Activated CD8-positive, alpha-beta memory T cell treated with anti-CD3 and anti-CD28 coated beads for 1 hour (primary cell): ENCODE data around the gene PTPRT.

Experiments used
- DNase-seq, 2 donors: peaks; one replicate each; pipeline ENCODE4 v3.0.0-alpha.2; 2020; ENCODE audit warnings: low read depth in 1 of 2; ENCODE audit errors: extremely low read depth in 1 of 2

Gene PTPRT

DNA sequence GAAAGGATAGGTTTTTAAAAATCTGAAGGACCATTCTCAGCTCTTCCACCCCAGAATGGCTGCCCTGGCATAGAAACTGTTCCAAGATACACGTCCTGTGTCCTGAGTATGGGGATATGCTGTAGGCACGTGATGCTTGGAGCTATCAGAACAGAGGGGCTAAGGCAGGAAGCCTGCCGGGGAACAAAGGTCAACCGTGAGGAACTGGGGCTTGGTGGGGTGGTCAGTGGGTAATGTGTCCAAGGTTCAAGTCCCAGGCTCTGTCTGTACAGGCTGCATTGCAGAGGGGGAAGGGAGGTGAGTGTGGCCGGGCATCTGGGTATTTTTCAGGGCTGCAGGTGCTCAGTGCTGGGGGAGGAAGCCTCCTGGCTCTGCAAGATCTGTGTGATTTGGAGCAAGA lies 1092.0 kb downstream of the PTPRT start:
- no peak for DNase-seq

DNA sequence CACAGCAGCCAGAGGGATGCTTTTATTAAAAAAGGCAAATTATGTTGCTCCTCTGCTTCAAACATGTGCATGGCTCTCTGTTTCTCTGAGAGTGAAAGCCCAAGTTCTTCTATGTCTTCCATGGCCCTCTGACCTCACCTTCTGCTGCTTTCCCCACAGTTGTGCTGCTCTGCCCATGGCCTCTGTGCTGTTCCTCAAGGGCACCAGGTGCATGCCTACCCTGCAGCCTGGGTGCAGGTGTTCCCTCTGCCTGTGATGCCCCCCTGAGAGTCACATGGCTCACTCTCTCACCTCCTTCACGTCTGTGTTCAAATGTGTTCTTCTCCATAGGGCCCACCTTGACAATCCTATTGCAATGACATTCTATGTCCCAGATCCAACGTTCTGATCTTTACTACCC lies 1094.5 kb downstream of the PTPRT start:
- no peak for DNase-seq

DNA sequence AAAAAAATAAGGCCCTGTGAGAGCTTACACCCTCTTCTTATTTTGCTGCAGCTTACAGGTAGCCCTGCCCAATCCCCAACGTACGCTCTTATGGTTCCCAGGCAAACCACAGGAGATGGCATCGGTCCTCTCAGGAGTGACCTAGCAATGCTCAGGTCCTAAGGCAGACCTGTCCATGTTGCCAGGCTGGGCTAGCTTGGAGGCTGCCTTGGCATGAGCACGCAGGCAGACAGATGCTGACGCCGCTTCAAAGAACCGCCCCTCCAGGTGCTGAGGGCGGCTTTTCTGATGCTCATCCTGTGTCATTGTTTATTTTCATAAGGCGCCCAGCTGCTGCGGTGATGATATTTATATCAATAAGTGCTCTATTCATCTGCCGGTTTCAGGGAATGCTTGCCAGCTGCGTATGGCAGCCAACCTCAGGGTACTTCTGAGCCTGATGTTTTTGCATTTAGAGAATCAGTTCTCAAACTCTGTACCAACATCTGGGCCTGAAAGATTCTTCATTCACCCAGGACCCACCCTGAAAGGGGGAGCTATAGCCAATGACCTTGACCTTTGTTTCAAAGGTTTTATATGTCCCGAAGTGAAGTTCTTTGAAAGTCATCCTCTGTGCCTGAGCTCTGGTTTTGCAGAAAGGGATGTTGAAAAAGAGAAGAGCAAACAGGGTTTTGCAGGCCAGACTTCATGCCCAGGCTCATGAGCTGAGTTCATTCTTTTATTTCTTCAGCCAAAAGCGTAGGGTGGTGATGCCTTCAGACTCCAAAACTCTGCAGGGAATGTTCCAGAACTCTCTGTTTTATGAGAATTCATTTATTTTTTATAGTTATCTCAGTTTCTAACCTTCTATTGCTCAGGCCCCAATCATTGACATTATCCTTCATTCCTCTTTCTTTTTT lies 1095.9 kb downstream of the PTPRT start:
- no peak for DNase-seq

DNA sequence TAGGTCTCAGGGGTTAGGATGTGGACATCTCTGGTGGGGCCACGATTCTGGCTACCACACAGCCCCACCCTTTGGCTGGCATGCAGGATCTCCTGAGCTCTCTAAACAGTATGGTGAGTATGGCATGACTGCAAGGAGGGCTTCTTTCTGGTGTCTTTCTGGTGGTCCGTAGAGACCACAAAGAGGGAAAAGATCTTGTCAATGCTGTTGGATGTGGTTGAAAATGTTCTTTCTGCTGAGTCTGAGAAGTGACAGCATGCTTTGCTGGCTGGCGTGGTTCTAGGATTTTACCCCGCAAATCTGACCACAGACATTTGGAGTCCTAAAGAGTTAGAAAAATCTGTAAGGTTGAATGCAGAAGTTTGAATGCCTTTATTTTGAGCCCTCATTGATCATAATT lies 1096.7 kb downstream of the PTPRT start:
- DNase-seq, result no peak

DNA sequence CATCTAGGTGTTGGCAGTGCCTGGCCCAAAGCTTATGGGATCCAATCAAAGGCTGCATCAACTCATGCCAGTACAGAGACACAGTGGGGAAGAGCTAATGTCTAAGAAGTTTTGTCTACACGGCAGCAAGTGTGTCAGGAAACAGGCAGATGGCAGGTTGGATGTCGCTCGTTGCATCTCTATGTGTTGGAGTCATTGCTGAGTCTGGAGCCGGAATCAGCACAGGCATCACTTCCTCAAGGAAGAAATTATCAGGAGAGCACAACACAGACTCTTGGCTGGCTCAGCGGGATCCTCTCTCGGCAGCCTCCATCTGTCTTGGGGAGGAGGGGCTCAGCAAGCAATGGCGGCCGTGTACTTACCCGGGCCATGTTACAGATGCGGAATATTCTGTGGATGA lies 1104.3 kb downstream of the PTPRT start:
- no peak for DNase-seq

DNA sequence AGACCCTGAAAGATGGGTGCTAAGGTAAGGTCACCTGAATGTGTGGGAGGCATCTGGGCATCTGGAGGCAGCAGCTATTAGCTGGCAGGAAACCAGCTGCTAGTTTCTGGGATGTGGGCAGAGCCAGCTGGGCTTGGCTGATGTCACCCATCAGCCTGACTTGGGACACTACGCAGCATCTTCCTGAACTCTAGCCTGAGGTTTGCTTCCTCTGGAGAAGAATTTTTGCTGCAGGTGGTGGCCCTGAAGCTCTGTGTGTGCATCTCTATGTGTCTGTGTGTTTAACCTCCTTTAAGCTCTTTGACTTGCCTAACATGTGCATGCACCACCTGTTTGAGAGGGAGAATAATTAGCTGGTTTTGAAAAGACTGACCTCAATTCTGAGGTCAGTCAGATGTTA lies 1106.4 kb downstream of the PTPRT start:
- no peak for DNase-seq

DNA sequence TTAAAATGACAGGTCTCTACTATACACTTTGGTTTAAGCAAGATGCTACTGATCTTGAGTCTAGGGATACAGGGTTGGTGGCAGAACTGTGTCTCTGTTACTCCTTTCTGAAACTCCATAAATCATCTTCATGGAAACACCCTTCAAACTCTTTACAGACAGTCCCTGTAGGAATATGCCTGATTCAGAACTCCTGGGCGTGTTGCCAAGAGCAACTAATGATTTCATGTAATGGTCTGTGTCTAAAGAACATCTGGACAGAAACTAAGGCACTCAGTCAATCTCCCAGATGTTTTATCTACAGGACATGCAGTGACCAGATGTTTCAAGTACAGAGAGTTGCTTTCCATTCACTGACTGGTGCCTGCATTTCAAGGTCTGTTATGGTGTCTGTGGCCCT lies 1107.1 kb downstream of the PTPRT start:
- no peak for DNase-seq

DNA sequence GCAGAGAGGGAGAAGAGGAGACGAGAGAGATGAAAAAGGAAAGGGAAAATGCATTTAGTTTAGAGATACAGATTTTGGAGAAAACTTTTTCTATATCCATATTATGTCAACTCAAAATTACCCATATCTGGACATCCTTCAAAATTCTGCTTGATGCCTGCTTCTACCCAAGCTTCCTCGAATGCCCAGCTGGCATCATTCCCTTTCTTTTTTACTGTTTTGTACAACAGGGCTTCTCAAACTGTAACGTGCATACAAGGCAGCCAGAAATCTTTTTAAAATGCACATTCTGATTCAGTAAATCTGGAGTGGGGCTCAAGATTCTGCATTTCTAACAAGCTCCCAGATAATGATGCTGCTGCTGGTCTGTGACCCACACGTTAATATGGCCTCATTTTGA lies 1108.8 kb downstream of the PTPRT start:
- DNase-seq, result no peak

DNA sequence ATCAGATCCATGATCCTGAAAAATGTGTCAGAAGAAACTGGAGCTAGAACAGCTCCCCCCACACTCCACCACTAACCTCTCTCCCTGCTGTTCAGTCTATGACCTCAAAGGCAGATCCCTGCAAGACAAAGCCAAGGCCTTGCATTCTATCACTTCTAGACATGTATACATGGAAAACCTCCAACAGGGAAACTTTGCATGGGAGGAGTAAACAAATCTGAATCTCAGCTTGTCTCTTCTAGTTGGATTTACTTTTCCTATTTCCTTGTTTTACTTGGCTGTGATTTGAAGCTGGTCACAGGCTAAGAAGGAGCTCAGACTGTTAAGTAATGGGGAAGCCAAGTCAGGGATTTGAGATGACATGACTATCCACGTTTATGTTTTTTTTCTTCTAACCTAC lies 1114.8 kb downstream of the PTPRT start:
- no peak for DNase-seq

DNA sequence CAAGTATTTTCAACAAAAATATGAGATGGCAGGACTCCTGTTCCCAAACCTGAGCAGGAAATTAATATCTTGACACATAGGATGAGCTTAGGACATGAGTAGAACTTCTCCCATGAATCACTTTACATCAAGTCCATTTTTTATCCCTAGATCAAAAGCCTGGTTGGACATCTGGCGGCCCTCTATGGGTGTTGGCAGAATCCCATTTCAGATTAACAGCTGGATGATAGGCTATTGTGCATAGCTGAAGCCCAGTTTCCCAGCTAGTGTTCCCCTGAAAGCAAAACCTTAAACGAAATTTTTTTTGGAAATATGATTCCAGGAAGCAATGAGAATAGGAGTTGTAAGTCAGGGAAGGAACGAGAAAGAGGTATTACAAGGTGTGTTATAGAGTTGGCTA lies 1122.1 kb downstream of the PTPRT start:
- DNase-seq, result no peak

DNA sequence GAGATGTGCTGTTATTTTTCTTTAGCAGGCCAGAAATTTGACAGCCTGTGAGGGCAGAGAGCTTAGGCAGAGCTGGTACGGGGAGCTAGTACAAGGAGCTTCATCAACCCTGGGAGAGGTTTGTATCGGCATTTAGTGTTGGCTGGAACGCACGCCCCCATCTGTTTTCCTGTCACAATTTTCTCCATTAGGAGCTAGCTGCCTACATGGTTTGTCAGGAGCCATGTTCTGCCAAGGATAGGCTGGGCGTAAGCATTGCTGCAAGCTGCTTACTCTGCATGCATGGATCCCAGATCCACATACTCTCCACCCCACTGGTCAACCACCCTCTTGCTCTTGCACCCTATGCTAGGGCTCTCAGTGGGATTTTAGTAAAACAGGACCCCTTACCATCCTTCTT lies 1122.5 kb downstream of the PTPRT start:
- DNase-seq, result no peak

DNA sequence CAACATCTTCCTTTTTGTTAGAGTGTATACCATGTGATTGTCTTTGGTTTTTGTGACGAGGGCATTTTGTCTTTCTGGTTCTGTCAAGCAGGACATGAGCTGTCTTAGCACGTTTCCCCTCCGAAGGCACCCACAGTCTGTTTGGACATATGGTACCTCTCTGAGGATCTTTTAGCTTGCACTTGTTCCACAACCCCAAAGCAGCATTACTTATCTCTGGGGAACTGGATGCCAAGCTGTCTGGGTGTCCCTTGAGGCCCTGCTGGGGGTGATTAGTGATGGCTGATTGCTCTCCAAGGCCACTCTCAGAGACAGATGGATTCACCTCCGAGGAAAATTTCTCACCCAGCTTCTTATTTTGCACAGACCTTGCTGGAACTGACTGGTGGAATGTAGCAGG lies 1126.6 kb downstream of the PTPRT start:
- no peak for DNase-seq

DNA sequence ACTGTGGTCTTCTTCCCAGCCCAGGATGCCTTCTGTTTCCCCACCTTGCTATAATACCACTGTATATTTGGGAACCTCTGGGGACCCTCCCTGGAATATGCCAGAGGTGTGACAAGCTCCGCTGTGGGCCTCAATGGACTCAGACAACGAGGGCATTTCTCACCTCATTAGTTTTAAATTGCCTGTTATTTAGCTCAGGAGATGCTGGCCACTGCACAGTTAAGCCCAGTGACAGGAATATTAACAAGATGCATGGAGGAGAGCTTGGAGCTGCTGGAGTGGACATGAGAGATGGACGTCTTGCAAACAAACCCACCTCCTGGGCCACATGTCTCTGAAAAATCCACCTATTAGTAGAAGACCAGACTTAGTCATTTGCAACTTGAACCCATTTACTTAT lies 1136.4 kb downstream of the PTPRT start:
- no peak for DNase-seq

DNA sequence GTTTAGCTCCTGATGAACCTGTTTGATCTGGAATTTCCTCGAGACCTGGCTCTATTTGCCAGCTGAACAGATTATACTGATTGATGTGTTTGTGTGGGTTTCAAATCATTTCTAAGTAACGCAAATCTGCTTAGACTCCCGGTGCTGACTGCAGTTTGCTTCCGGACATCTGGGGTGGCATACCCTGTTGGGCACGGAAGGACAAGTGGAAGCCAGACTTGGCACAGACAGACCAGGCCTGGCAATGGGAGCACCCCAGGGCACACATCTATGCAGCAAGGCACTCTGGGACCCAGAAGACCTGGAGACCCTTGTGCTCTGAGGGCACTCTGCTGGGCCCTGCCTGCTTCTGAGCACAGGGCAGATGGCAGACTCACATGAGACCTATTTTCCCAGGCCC lies 1137.8 kb downstream of the PTPRT start:
- no peak for DNase-seq

DNA sequence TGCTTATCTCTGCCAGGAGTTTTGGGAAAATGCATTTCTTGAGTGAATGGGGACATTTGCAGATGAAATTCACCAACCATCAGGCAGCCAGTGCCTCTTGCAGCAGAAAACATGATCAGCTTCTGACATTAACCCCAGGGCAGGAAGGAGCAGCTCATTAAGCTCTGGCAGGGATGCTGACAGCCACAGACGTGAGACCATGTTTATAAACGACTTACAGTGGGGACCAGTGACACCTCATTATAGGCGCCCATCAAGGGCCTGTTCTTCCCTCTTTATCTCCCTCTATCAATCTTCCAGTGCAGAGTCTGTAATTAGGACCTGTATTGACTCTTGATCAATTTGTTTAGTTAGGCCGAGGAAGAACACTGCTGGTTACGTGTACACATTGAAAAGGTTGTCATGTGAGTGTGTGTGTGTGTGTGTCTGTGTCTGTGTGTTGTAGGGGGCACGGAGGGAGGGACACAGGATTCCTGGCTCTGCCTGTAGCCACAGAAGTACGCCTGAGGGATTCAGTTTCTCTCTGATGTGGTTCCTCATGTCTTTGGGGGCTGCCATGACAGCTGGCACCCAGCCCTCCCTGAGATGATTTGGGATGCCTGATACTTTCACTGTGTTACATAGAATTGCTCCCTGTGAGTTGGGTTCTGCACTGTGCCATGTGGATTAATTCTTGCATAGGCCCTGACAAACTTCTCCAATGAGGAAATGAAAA lies 1143.2 kb downstream of the PTPRT start:
- no peak for DNase-seq

DNA sequence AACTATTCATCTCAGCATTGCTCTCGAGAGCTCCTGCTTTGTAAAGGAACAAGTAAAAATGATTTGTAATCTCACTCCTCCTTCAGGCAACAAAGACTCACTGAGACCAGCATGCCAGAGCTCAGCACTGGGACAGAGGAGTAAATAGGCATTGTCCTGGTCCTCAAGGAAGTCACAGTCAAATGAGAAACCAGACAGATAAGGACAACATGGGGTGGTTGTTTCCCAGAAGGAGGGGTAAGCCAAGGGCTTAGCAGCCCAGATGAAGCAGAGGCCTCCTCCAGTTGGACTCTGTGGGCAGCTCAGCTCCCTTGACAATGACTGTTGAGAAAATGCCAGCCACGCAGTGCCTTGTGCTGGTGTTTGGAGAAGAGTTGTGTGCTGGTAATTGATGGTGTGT lies 1145.8 kb downstream of the PTPRT start:
- no peak for DNase-seq

DNA sequence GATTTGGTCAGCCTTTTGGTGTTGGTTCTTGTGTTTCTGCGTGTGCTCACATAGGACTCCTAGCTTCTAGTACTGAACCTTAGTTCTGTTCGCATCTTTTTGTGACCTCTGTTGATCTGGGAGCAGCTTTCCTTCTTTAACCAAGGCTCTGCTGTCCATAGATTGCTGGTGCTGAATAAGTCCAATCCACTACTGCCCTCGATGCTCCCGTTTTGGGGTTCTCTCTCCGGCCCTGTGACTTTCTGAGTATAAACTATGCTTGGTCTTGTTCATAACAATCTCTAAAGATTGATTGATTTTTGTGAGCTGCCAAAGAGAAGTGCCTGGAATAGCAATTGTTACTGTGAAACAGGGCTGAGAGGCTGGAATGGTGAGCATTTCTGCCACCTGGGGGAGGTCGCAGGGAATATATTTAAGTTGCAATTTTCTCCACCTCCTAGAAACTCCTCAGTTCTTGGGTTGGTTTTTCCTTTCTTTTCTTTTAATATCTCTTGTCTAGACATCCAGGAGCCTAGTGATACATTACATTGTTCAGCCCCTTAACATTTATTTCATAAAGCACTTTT lies 1148.6 kb downstream of the PTPRT start:
- no peak for DNase-seq

DNA sequence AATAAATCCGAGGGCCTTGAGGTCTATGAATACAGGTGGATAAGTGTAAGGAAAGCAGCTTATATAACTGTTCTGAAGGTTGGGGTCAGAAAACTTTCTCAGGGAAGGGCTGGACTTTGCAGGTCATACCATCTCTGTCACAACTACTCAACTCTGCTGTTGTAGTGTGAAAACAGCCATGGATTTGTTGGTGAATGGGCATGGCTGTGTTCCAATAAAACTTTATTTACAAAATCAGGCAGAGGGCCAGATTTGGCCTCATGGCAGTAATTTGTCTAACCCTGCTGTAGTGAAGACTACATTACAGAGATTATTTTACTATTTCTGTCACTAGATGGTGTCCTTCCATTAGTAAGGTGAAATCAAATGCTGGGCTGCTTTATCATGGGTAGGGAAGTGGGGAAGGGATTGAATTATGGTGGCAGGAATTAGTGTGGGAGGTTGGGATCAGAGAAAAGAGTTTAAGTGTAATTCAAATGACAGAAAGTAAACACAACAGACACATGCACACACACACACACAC lies 1161.9 kb downstream of the PTPRT start:
- no peak for DNase-seq

DNA sequence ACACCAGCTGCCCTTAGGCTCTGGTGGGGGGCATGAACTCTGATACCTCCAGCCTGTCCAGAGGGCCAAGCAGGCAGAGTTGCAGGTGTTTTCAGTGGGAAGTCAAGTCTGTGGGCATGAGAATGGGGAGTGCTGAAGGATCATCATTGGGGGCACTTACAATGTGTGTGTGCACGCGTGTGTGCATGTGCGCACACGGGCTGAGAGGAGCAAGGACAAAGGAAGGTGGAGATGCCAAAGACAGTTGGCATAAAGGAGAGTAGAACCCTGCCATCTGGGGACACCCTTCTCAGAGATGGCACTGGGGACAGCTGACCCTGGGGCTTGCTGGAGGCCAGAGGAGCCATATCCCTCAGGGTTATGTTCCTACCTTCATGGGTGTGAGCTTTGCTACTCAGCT lies 1163.1 kb downstream of the PTPRT start:
- no peak for DNase-seq

DNA sequence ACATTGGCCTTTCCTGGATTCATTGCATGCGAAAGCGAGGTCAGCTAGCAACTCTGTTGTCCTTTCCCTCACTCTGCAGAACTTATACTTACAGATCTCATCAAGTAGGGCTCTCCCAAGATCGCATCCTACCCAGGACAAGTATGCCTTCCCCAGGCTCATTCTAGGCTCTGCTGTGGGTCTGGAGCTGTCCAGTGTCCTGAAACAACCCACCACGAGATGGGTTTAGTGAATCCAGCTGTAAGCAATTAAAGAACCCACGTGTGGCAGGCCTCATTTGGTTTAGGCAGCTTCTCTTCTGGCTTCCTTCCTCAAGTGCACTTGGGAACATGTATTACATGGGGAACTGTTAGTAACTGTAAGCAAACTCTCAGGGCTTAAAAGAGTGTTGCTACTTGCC lies 1165.1 kb downstream of the PTPRT start:
- no peak for DNase-seq
